Keratinocyte (primary cell): ENCODE results near the gene SETD7.

Experiments
- CTCF ChIP-seq, 3 experiments: IDR thresholded peaks in 1 of 3; conservative IDR thresholded peaks in 1 of 3; optimal IDR thresholded peaks in 1 of 3; 2 replicates in 2 of 3; 3 replicates in 1 of 3; pipeline versions ENCODE3 to v1.5.1; 2011; ENCODE audit warnings: low read length in 3 of 3, mild to moderate bottlenecking in 3 of 3, moderate library complexity in 2 of 3, control low read depth in 1 of 3, inconsistent platforms in 1 of 3; ENCODE audit not compliant: insufficient read depth in 2 of 3; ENCODE audit errors: extremely low read depth in 1 of 3
- EZH2 ChIP-seq: IDR thresholded peaks from one replicate; pipeline ENCODE4 v1.6.1; 2012; ENCODE audit warnings: inconsistent platforms, mild to moderate bottlenecking, low read length, moderate library complexity

- TF ChIP-seq CTCF (optimal IDR thresholded peaks at IDR 0.05 in 1 of 3, IDR thresholded peaks at IDR 0.05 in 1 of 3, conservative IDR thresholded peaks at IDR 0.05 in 1 of 3; ENCODE audit: extremely low read depth in 1 of 3, insufficient read depth in 2 of 3, low read length in 3 of 3) (no peak), EZH2 (no peak)
These were observed 40.8 kb upstream of the SETD7 start for GRCh38 chr4:139596684-139597279.
